Fibroblast of skin of scalp (primary cell): ENCODE results near the gene TMOD1.
"Not testable (repeated sequence)": the region's sequence is repeated elsewhere in the genome, so short reads cannot be mapped to it uniquely, and the experiment has no call there.

ENCODE experiments used
- DNase-seq: peaks from one replicate; pipeline ENCODE4 v3.0.0-alpha.2; 2013

TMOD1 gene

DNA sequence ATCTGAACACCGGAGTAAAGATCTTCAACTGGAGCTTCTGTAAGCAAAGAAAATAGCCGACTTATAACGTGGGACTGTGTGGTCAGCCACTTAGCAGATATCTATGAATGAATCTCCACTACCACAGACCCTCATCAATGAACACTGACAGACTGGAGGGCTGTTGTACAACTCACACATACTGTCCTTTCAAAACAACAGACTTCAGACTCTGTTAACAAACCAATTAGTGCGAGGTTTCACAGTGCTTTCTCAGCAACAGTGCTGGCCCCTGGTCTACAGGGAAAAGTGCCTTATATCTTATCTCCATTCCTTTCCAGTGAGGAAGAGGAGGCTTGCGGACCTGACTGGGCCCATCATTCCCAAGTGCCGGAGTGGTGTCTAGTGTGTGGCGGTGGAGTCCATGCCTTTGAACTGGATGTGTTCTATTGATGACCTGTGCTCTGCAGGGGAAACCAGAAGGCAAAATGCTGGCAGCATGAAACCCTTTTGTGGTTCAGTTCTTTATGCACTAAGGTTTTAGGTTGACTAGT is 97.9 kb downstream of the TMOD1 start:
- DNase-seq = no peak

DNA sequence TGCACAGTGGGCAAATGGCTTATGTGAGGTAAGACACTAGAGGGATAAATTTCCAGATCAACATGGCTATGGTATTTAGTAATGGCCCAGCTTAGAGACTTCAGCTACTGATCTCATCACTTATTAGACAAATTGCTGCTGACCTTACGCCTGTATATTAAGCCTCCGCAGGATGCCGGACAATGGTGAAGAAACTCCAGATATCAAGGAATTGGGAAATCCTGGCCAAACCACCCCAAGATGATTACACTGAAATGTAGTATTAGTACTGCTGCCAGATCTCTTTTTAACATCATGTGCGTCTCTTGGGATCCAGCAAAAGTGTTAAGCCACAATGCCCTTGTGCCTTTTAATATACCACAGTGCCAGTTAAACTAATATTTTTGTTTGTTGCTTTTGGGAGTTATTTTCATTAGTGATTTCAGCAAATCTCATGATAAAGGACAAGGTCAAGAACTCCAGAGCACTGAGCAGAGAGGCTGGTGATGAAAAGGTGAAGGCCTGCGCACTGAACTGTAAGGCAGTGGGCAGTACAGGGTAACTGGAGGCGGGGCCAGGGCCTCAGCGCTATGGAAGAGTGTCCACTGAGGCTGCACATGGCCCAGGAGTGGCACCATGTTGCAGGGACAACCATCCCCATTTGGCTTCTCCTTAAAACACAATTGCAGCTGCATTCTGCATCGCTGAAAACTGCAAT is 99.2 kb downstream of the TMOD1 start:
- DNase-seq = no peak

DNA sequence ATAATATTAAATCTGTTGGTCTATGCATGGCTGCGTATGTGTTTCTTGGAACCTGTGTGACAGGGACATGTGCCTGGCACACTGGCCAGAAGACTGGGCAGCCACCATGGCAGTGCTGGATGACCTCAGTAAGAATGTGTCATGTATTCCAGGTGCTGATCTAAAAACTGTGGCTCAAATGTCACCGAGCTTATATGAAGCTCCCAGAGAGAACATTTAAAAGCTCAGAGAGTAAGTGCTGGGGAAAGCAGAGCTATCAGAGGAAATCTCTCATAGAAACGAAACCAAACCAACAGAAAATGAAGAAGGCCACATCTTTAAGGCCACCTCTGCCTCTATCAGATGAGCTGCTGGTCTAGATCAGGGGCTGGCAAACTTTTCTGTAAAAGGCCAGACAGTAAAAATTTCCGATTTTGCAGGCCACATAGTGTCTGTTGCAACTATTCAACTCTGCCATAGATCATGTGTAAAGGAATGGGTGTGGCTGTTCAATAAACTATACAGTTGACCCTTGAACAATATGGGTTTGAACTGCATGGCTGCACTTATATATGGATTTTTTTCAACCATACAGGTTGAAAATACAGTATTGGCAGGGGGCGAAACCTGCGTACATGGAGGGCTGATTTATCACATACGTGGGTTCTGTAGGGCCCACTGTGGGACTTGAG is 99.9 kb downstream of the TMOD1 start:
- DNase-seq = no peak

DNA sequence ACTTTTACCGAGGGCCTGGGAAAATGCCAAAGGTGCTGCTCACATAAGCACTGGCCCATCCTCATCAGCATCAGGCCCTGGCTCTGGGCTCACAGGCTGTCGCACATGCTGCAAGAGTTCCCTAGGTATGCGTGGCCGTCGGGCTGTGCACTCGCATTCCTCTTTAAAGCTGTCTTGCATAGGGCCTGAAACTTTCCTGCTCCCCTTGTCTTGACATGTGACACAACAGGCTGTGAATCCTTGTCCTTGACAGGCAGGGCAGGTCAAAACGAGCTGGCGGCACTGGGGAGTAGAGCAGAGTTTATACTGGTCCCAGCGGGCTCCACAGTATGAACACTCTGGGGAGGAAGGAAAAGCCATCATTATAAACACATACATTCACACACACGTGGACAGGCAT is 101.0 kb downstream of the TMOD1 start:
- no peak for DNase-seq

DNA sequence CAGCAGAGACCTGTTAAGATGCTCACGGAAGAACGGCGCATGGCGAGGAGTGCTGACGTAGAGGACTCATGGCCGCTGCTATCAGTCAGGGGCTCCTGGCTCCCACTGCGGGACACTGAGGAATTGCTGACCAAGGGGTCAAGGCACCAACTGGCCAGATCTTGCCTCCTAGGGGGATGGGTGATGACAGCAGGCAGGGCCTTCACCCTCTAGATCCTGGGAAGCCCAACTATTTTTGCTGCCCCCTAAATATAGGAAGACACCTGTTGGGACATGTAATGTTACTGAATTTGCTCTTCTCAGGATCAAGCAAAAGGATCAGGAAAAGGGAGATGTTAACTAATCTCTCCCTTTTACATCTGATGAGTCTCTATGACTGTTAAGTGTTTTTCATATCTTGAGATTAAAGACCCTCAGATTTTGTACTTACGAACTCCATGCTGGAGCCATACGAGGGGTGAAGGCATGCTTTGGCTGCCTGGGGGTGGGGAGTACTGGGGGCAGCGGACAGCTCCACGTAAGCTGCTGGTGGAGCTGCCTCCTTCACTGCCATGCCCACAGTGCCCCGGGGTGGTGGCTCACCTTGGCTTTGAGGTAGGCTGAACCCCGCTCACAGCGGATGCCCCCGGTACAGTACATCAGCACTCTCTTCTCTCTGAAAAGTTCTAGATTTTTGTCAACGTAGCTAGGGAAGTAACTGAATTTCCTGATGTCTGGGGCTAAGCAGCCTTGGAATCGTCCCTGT is 103.6 kb downstream of the TMOD1 start:
- no peak for DNase-seq

DNA sequence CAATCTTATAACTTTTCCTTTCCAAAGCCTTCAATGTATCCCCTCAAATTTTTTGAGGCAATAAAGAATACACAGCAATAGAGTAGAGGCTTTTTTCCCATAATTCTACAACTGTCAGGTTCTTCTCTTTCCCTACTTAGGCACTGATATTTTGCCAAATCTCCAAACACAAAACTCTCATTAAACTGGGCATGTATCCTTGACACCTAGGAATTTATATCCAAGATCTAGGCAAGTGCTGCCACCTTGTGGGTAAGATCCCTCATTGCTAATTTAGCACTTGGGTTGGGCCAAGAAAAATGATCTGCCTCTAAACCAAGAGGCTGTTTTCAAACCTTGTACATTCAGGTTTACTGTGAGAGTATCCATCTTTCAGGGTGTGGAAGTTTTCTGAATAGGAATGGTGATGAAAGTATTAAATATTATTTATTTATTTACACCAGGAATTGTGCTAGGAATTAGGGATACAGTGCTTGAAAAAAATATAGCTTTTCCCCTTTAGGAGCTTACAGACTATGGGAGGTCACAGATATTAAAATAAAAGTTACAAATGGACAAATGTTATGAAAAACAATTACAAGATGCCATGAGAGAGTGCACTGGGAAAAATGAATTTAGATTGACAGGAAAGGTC is 114.1 kb downstream of the TMOD1 start:
- peak; percentile 56 for DNase-seq

DNA sequence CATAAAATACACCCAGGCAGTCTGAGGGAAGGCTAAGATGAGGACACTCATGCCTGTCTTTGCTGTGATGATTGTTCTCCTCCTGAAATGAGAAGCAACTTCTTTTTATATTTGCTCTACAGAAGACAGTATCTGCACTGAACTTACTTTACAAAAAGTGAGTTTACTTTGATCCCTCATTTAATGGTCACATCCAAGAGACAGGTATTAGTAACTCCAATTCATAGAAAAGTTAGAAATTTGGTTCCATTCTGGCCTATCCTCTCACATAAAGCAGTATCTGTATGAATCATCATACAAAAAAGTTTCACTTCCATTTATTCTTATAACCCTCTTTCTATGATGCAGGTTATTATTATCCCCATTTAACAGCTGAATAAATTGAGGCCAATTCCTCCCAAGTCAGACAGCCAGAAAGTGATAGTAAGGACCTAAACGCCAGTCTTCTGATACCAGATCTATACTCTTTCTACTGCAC is 116.5 kb downstream of the TMOD1 start:
- no peak for DNase-seq

DNA sequence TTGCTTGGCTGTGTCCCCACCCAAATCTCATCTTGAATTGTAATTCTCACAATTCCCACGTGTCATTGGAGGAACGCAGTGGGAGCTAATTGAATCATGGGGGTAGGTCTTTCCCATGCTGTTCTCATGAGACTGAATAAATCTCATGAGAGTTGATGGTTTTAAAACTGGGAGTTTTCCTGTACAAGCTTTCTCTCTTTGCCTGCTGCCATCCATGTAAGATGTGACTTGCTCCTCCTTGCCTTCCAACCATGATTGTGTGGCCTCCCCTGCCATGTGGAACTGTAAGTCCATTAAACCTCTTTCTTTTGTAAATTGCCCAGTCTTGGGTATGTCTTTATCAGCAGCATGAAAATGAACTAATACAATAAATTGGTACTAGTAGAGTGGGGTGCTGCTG is 118.6 kb downstream of the TMOD1 start:
- not testable (repeated sequence) for DNase-seq

DNA sequence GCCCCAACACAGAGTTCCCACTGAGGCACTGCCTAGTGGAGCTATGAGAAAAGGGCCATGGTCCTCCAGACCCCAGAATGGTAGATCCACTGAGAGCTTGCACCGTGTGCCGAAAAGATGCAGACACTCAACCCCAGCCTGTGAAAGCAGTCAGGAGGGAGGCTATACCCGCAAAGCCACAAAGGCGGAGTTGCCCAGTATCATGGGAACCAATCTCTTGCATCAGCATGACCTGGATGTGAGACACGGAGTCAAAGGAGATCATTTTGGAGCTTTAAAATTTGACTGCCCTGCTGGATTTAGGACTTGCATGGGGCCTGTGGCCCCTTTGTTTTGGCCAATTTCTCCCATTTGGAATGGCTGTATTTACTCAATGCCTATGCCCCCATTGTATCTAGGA is 121.0 kb downstream of the TMOD1 start:
- DNase-seq = not testable (repeated sequence)

DNA sequence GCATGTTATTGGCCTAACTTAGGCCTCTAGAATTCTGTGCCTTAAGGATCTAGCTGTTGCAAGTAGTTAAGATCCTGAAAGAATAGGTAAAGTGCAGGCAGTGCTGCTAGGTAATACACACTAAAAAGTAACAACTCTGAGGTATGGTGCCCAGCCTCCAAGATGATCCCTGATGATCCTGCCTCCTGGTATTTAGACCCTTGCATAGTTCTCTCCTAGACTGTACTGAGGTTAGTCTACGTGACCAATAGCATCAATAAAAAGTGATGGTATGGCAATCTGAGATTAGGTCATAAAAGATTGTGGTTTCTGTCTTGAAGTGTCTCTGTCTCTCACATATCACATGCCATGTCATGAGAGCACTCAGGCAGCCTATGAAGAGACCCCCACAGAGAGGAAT is 122.5 kb downstream of the TMOD1 start:
- DNase-seq = no peak

DNA sequence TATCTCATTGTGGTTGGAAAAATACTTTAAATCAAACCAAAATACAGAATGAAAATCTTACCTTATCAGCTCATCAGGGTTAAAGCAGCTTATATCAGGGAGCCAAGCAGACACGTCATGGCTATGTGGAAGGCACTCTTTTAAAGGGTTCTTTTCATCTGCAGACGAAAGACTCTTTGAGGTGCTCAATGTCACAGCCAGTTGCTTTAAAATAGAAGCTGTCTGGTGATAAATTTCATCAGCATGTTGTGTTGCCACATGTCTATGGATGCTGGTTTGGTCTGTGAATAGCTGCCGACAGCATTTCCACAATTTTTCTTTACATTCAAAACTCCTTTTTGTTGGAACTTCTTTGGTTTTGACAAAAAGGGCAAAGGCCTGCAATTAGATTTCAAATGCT is 124.2 kb downstream of the TMOD1 start:
- DNase-seq = no peak

DNA sequence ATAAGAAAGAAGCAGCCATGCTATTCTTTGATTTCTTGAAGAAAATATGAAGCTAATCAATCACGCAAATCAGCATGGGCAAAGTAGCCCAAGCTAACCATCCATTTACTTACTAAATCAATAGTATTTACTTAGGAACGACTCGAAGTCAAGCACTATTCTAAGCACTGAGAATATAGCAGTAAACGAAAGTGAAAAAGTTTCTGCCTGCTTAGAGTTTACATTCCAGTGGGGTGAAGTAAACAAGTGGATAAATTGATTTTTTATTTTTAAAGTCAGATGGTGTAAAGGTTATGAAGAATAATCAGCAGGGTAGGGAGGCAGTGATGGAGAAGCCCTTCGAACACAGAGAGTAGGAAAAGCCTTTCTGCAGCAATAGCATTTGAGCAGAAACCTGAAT is 126.2 kb downstream of the TMOD1 start:
- DNase-seq = no peak

DNA sequence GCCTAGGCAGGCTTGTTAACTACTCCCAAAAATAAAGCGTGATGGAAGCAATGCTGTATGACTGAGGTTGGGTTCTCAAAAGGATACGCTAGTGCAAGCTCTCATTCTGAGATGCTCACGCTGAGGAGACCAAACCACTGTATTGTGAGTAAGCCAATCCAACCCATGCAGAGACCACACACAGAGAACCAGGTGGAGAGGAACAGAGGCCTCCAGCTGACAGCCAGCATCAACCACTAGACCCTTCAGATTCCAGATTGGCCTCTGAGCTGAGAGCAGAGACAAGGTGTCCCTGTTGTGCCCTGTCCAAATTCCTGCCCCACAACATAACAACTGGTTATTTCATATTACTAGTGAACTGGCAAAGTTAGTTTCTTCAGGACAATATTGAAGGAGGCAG is 127.2 kb downstream of the TMOD1 start:
- DNase-seq = no peak

DNA sequence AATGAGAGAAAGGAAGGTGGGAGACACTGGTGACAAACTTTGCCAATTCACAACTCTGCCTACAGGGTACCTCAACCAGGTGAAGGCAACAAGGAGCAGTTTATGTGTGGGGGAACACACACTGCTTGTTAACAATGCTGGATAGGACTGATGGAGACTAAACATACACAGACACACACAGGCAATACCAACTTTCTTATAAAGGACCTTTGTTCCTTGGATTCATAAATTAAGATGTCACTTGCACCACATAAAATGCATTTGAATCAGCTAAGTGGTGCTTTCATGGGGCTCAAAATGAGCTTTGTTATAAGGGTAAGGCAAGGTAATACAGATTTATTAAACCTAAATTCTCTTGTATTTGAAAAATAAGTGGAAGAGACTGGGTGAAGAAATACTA is 127.7 kb downstream of the TMOD1 start:
- no peak for DNase-seq

DNA sequence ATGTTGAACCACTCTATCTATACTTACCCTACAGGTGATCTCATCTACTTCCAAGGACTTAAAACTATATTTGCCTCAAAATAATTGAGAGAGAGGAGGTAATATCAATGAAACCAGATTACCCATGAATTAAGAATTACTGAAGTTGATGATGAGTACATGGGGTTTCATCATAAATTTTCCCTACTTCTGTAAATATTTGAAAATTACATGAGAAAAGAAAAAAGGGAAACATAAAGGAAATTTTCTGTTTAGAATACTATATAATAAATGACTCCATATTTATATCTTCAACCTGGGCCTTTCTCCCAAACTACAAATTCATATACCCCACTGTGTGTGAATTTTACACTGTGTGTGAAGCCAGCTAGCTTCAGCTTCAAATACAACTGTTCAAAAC is 129.1 kb downstream of the TMOD1 start:
- no peak for DNase-seq

DNA sequence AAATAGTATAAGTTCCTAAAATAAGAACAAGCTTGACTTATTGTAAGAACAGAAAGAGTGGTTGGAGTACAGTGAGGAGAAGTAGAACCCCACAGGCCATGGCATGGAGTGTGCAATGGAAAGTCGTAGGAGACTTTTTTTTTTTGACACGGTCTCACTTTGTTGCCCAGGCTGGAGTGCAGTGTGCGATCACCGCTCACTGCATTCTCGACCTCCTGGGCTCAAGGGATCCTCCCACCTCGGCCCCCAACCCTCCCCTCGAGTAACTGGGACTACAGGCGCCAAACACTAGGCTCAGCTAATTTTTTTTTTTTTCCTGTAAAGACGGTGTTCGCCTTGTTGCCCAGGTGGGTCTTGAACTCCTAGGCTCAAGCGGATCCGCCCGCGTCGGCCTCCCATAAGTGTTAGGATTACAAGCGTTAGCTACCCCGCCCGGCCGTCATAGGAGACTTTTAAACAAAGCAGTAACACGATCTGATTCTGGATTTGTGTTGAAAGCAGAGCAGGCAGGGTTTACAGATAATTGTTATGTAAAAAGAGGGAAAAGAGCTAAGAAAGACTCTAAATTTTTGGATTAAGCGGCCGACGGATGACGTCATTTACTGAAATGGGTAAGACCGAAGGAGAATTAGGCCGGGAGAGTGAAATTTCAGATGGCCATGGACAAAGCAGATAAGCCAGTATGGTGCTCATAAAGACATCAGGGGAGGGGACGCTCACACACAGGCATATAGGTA is 130.9 kb downstream of the TMOD1 start:
- no peak for DNase-seq

DNA sequence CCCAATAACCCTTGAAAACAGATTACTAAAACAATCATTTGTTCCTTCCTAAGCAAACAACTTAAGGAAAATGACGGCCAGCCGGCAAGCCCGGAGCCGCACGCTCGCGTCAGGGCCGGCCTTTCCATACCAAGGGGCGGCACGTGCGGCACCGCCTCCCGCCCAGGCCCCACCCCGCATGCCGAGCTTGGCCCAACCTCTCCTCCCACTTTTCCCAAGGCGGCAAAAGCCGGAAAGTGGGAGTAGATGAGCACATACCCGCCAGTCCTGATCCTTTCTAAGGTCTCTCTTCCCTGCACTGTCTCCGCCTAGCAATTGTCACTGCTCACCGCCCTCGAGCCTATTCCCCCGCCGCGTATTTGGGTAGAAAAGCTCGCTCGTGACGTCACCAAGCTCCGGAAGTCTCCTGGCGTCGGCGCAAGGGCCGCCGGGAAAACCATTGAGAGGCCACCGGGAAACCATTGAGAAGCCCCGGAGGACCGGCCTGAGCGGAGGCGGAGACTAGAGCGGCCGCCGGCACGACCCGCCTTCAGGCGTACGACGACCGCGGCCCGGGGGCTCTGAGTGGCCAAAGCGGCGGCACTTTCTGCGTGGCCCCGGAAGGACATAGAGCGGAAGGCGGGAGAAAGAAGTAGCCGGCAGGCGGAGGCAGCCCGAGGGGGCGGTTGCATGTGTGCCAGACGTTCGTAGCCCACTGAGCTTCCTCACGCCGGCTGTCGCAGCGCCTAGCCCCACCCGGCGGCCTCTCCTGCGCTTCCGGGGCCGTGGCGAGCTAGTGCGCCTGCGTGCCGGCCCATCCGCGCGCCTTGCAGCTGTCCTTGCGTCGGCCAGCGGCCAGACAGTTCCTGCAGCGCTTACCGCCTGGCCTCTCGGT is 131.8 kb downstream of the TMOD1 start, which contains the start of the genes NCBP1 and TSTD2:
Gene NCBP1 (plus strand): TSS at position 837 of the 874 bp plus-strand sequence. CDS start 61 bp downstream, outside the sequence.
Gene TSTD2 (minus strand): TSS at position 384 of the 874 bp plus-strand sequence. CDS start 5,806 bp downstream, outside the sequence.
- DNase-seq = peak; percentile 99

DNA sequence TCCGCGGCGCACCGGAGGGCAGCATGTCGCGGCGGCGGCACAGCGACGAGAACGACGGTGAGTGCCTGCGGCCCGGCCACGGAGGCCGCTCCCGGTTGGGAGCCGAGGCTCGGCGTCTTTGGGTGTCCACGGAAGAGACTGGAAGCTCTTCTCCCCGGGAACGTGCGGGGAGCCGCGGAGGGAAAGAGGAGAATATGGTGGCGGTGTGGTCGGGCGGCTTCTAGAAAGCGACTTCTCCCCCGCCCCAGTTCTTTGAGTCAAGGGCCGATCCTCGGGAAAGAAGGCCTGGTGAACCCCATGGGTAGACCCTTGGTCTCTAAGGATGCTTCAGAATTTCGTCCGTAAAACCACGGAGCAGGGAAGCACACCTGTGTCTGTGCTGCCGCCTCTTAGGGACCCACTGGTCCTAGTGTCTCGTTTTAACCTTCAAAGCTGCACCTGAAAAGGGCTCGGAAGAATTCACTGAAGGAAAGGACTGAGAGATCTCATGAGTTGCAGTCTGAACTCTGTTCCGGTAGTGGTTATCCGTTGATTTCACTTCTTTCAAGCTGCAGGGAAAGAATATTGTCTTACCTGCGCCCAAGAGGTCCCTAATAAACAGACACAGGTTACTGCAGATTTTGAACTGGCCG is 132.5 kb downstream of the TMOD1 start:
- no peak for DNase-seq

DNA sequence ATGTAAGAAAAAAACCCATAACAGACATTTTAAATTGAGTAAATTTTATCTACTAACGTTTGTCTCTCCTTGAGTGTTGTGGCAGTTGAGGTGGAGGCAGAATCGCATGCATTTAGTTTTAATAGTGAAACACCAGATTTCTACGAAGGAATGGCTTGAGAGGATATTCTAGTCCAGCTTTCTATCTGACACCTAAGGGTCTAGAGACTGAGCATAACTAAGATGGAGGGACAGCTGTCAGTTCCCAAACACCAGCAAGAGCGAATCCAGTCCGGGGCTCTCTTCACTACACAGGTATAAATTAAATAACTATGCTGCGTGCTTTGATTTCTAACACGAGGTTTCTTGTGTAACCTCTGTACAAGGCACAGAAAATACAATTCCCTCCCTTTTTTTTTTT is 133.6 kb downstream of the TMOD1 start:
- DNase-seq = no peak

DNA sequence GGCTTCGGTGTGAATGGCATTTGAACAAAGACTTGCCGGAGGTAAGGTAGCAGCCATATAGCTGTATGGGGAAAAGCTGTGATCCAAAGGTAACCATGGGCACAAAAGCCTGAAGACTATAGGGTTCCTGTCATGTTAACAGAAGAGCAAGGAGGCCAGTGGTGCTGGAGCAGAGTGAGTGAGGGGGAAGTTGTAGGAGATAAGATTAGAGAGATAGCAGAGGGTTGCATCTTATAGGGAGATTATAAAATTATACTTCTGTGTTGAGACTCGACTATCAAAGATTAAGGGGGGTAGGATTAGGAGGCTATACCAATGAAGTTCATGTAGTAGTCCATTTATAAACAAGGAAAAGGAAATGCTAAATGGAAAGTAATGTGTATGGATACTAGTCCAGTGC is 135.4 kb downstream of the TMOD1 start:
- no peak for DNase-seq
